Peyer's patch (tissue), 4 donors: ENCODE data around the gene DLGAP1. TPM values are rescaled to one million over a fixed set of nuclear protein-coding genes. Genes with fewer than 3 reads are reported as not detected.

Source experiments
- DNase-seq, 3 donors: peaks; one replicate each; pipeline ENCODE4 v3.0.0-alpha.2; 2017 to 2019
- H3K27ac ChIP-seq, 4 donors: fragments of 200-600 bp; sonication (generic); one replicate each; pipeline ENCODE4 v1.5.1; 2016 to 2019
- H3K27me3 ChIP-seq, 2 donors: fragments of 200-600 bp; sonication (generic); one replicate each; pipeline ENCODE4 v1.5.1; 2019
- H3K36me3 ChIP-seq, 3 donors: fragments of 200-600 bp; sonication (generic); one replicate each; pipeline ENCODE4 v1.5.1; 2016 to 2019
- H3K4me1 ChIP-seq, 4 donors: fragments of 200-600 bp; sonication (generic); one replicate each; pipeline ENCODE4 v1.5.1; 2016 to 2019
- H3K4me3 ChIP-seq, 4 donors: fragments of 200-600 bp; sonication (generic); 1 replicate in 3 of 4; 2 replicates in 1 of 4; pipeline ENCODE4 v1.5.1; 2016 to 2019; ENCODE audit warnings: mild to moderate bottlenecking in 1 of 4
- H3K9me3 ChIP-seq, 4 donors: fragments of 200-600 bp; sonication (generic); one replicate each; pipeline ENCODE4 v1.5.1; 2016 to 2019; ENCODE audit warnings: mild to moderate bottlenecking in 1 of 4
- POLR2A ChIP-seq, 2 donors: fragments of 450-650 bp; IDR thresholded peaks; one replicate each; pipeline ENCODE4 v1.5.1; 2017; ENCODE audit warnings: antibody characterized with exemption in 2 of 2, mild to moderate bottlenecking in 2 of 2, moderate library complexity in 2 of 2
- total RNA-seq, 4 donors: library from RNA; depleted of rRNA; stranded (reverse); fragments of >200 nt; gene quantifications; one replicate each; pipeline ENCODE4 v1.1.0, GENCODE V29; 2016
- TF ChIP-seq, protein P1 (sequence below), 6 experiments: fragments of 450-650 bp in 4 of 6; fragments of 200-600 bp in 2 of 6; sonication (generic) in 1 of 6; IDR thresholded peaks; one replicate each; pipeline ENCODE4 v1.5.1; 2017 to 2019; ENCODE audit warnings: antibody characterized with exemption in 6 of 6, mild to moderate bottlenecking in 3 of 6, moderate library complexity in 1 of 6

The DLGAP1 gene
- total RNA-seq, 4 donors from 2014 or later = 0.53 to 4.1 (median 2.1) TPM

DNA sequence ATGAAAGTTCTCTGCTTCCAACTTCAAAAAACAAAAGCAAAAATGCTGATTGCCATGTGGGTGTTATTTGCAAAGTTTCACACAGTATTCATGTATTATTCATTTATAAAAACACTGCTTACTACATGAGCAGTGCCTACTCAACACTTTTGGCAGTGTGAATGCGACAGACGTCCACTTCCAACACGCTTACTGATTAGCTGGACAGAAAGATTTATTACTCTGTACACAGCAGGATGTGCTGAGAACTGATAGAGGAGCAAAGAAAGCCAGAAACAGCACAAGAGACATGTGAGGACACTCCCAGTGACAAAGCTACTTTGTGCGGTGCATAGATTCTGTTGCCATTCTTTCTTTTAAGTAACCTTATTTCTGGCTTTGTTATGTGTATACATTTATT is 258.8 kb downstream of the DLGAP1 start:
- no peaks in the 10 kb centered on the region for H3K36me3 ChIP-seq
- H3K4me1 ChIP-seq = no peaks in the 10 kb centered on the region
- H3K27ac ChIP-seq = no peak overlapping the region
- no peak for DNase-seq
- no peak overlapping the region for H3K4me3 ChIP-seq
- H3K9me3 ChIP-seq = no peaks in the 10 kb centered on the region
- H3K27me3 ChIP-seq = no peaks in the 10 kb centered on the region
- TF ChIP-seq, protein P1, sequence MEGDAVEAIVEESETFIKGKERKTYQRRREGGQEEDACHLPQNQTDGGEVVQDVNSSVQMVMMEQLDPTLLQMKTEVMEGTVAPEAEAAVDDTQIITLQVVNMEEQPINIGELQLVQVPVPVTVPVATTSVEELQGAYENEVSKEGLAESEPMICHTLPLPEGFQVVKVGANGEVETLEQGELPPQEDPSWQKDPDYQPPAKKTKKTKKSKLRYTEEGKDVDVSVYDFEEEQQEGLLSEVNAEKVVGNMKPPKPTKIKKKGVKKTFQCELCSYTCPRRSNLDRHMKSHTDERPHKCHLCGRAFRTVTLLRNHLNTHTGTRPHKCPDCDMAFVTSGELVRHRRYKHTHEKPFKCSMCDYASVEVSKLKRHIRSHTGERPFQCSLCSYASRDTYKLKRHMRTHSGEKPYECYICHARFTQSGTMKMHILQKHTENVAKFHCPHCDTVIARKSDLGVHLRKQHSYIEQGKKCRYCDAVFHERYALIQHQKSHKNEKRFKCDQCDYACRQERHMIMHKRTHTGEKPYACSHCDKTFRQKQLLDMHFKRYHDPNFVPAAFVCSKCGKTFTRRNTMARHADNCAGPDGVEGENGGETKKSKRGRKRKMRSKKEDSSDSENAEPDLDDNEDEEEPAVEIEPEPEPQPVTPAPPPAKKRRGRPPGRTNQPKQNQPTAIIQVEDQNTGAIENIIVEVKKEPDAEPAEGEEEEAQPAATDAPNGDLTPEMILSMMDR (IDR thresholded peaks at IDR 0.05) = no peak
- no peak for TF ChIP-seq POLR2A (IDR thresholded peaks at IDR 0.05)

DNA sequence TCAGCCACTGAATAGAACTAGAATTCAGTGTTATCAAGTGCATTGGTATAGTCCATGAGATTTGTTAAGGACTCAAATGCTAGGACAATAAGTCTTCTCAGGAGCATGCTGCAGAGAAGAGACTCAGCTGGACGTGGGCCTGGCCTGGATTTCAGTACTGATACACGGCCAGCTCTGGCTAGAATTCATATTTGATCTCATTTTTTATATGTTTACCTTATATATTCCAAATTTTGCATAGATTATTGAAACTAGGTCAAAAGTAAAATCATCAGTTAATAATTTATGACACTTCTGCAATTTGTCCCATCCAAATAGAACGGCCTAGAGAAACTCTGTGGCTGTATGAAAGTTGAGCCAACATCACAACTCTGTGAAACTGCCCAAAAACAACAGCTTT is 262.0 kb downstream of the DLGAP1 start:
- no peak overlapping the region for H3K27ac ChIP-seq
- H3K36me3 ChIP-seq = no peaks in the 10 kb centered on the region
- no peaks in the 10 kb centered on the region for H3K9me3 ChIP-seq
- H3K27me3 ChIP-seq = no peaks in the 10 kb centered on the region
- H3K4me3 ChIP-seq = no peak overlapping the region
- H3K4me1 ChIP-seq = no peaks in the 10 kb centered on the region
- no peak for DNase-seq
- TF ChIP-seq, protein P1 (IDR thresholded peaks at IDR 0.05) = no peak
- no peak for TF ChIP-seq POLR2A (IDR thresholded peaks at IDR 0.05)

DNA sequence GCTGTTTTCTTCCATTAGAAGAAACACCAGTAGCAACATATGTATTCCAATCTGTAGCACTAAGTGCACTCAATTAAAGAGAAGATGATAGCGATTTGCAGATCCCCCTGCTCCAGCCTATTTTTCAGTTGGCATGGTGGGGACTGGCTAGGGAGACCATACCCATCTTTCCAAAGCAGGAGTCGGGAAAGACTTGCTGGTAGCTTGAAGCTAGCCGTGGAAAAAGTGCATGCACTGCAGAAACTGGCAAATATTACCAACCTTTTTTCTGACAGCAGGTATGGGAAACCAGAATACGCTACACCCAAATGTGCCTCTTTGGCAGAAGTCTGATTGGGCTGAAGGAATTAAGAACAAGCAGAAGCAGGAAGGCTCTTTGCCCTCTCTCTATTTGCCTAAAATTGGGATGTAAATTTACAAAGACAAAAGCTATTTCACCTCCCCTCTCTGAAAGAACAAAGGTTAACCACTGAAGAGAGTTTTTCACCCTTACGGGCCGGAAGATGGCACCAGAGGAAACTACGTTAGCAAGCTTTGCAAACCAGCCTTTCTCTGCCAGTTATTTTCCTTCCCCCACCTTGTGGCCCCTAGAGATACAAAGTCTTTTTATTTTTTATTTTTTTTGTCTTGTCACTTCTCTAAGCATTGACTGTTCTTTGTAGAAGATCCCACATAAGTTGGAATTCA is 273.1 kb downstream of the DLGAP1 start:
- no peaks in the 10 kb centered on the region for H3K27me3 ChIP-seq
- H3K4me3 ChIP-seq = no peak overlapping the region

DNA sequence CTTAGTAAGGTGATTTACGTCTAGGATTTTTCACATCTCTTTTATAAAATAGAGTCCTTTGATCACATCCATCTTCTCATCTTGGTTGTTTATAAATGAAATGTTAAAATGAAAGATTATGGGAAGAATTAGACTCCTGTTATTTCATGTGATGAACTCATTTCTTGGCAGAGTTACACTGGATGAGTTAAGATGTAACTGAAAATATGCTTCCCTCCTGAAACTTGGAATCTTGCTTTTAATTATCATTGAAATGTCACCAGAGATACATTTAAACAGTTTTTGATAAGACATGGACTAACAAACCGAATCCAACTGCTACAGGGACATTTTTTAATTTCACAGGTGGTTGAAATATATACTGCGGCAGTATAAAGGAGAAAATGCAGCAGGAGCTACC is 274.0 kb downstream of the DLGAP1 start:
- no peaks in the 10 kb centered on the region for H3K9me3 ChIP-seq
- H3K4me1 ChIP-seq = no peaks in the 10 kb centered on the region
- no peak overlapping the region for H3K4me3 ChIP-seq
- H3K27me3 ChIP-seq = no peaks in the 10 kb centered on the region
- TF ChIP-seq, protein P1 (IDR thresholded peaks at IDR 0.05) = no peak
- TF ChIP-seq POLR2A (IDR thresholded peaks at IDR 0.05) = no peak
- no peak for DNase-seq
- no peaks in the 10 kb centered on the region for H3K36me3 ChIP-seq
- no peak overlapping the region for H3K27ac ChIP-seq

More for the DNA sequence above, 273.1 kb downstream of the DLGAP1 start:
- H3K4me1 ChIP-seq = no peaks in the 10 kb centered on the region
- no peak overlapping the region for H3K27ac ChIP-seq
- TF ChIP-seq POLR2A (IDR thresholded peaks at IDR 0.05) = no peak
- TF ChIP-seq, protein P1 (IDR thresholded peaks at IDR 0.05) = no peak
- no peak for DNase-seq
- no peaks in the 10 kb centered on the region for H3K36me3 ChIP-seq
- H3K9me3 ChIP-seq = no peaks in the 10 kb centered on the region

DNA sequence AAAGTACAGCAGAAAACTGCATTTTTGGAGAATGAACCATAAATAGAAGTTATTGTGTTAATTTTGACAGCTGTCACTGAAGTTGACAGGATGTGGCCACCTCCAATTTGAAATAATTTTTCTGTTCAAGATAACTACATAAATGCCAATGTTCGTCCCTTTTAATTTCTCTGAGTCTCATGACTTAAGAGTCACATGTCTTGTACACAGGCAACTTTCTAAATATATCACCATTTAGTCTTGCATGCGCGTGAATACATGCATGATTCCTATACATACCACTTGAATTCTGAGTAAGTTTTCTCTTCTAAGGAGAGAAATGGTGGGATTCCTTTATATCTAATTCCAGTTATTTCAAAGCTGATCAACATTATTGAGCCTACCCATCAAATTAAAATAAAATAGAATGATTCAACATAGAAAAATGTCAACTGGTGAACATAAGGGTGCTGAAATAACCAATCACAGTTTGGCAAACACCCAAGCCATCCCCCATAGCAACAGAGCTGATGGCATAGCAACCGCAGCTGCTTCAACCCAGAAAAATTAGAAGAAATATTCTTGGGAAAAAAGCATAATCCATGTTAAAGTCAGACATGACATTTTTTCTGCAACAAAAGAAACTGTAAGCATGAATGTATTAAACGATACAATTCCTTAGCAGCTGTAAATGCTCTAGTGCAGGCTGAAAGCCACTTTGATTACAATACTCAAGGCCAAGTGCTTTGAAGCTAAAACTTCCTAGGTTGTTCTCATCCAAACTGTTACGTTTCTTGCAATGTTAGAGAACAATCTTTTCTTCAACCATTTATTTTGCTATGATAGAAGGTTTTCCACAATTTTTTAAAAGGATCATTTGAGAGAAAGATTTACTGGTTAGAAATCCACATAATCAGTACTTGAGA is 282.7 kb downstream of the DLGAP1 start:
- no peak overlapping the region for H3K27ac ChIP-seq
- no peak for DNase-seq
- no peak for TF ChIP-seq POLR2A (IDR thresholded peaks at IDR 0.05)
- TF ChIP-seq, protein P1 (IDR thresholded peaks at IDR 0.05) = no peak
- no peaks in the 10 kb centered on the region for H3K36me3 ChIP-seq
- no peaks in the 10 kb centered on the region for H3K9me3 ChIP-seq
- no peak overlapping the region for H3K4me3 ChIP-seq
- H3K27me3 ChIP-seq = no peaks in the 10 kb centered on the region
- H3K4me1 ChIP-seq = no peaks in the 10 kb centered on the region
